GM12878 (cell line): ENCODE data around the gene ZBTB38. TPM values are rescaled to one million over a fixed set of nuclear protein-coding genes. Genes with fewer than 3 reads are reported as not detected.

ENCODE experiments used
- ATAC-seq: fragments of 200-7000 bp; cut with Tn5 transposase; 3 replicates; pipeline ENCODE4 v1.9.1; 2020; ENCODE audit warnings: mild to moderate bottlenecking, moderate library complexity
- BruUV-seq: library from RNA; stranded (reverse); fragments of 400-500 nt; replicated peaks from 2 replicates; lab custom pipeline; 2021; lab: Mats Ljungman, UMichigan
- CTCF ChIA-PET: fragments of 300-600 bp; sonication (Branson Sonifier 250); formaldehyde crosslinking; extraction: SDS; loops from one replicate; lab custom pipeline; 2021; ENCODE audit warnings: inconsistent platforms; lab: Yijun Ruan, JAX
- POLR2A ChIA-PET: fragments of 350-600 bp; formaldehyde crosslinking; extraction: SDS; loops from one replicate; lab custom pipeline; 2021; ENCODE audit warnings: inconsistent platforms; lab: Charles Lee
- RAD21 ChIA-PET: fragments of 300-600 bp; sonication (Branson Sonifier 250); formaldehyde crosslinking; loops from one replicate; lab custom pipeline; 2023; ENCODE audit warnings: antibody characterized with exemption; ENCODE audit not compliant: unreplicated experiment; lab: Charles Lee
- SMC1A ChIA-PET: fragments of 300-600 bp; sonication (Branson Sonifier 250); formaldehyde crosslinking; loops from one replicate; lab custom pipeline; 2023; ENCODE audit not compliant: unreplicated experiment, uncharacterized antibody; lab: Charles Lee
- DNase-seq: peaks from one replicate; pipeline ENCODE4 v3.0.0-alpha.2; 2011; ENCODE audit warnings: low read depth, low spot score
- FAIRE-seq: peaks from 3 replicates; lab custom pipeline; 2011; peaks lifted over from hg19 to GRCh38; lab: Jason Lieb, UNC
- H2AFZ ChIP-seq: 2 replicates; pipeline ENCODE4 v1.6.0; 2011; ENCODE audit warnings: low read depth, low read length, control low read depth; ENCODE audit not compliant: control insufficient read depth
- H3K27ac ChIP-seq: 2 replicates; pipeline ENCODE4 v1.5.1; 2011; ENCODE audit warnings: control low read depth; ENCODE audit not compliant: control insufficient read depth, insufficient read depth
- H3K27me3 ChIP-seq, 2 experiments: replicated peaks in 1 of 2; 2 replicates each; pipeline versions ENCODE4 v1.6.0 to v1.6.1; 2011; ENCODE audit warnings: low read length in 1 of 2; ENCODE audit not compliant: control insufficient read depth in 2 of 2, insufficient read depth in 2 of 2
- H3K36me3 ChIP-seq, 2 experiments: 2 replicates each; pipeline ENCODE4 v1.5.1; 2011; ENCODE audit warnings: low read length in 1 of 2; ENCODE audit not compliant: control insufficient read depth in 2 of 2, insufficient read depth in 2 of 2
- H3K4me1 ChIP-seq: 2 replicates; pipeline ENCODE4 v1.6.1; 2011; ENCODE audit warnings: mild to moderate bottlenecking, low read length, moderate library complexity, mixed read lengths; ENCODE audit not compliant: control insufficient read depth, insufficient read depth
- H3K4me2 ChIP-seq: 2 replicates; pipeline ENCODE4 v1.6.0; 2011; ENCODE audit warnings: control low read depth; ENCODE audit not compliant: control insufficient read depth, insufficient read depth
- H3K4me3 ChIP-seq: fragments of 200-600 bp; sonication (generic); 2 replicates; pipeline ENCODE4 v1.5.1; 2016
- H3K79me2 ChIP-seq: 2 replicates; pipeline ENCODE4 v1.6.0; 2011; ENCODE audit warnings: low read length; ENCODE audit not compliant: control insufficient read depth, insufficient read depth
- H3K9ac ChIP-seq: 2 replicates; pipeline ENCODE4 v1.8.0; 2011; ENCODE audit warnings: low read length, control low read depth, mixed read lengths; ENCODE audit not compliant: control insufficient read depth, insufficient read depth
- H3K9me3 ChIP-seq: replicated peaks from 3 replicates; pipeline ENCODE4 v1.5.1; 2011; ENCODE audit warnings: mild to moderate bottlenecking, low read length; ENCODE audit not compliant: control insufficient read depth, insufficient read depth
- H4K20me1 ChIP-seq: 2 replicates; pipeline ENCODE4 v1.6.0; 2011; ENCODE audit not compliant: control insufficient read depth, insufficient read depth
- ATF7 ChIP-seq: fragments of 450-650 bp; IDR thresholded peaks from 2 replicates; pipeline ENCODE4 v1.6.1; 2016; ENCODE audit warnings: low read depth, mild to moderate bottlenecking
- ESRRA ChIP-seq: IDR thresholded peaks from 2 replicates; pipeline ENCODE4 v1.6.1; 2012; ENCODE audit warnings: mild to moderate bottlenecking, low read length, improper control_type of control experiment
- POU2F2 ChIP-seq: IDR thresholded peaks from 3 replicates; pipeline ENCODE4 v1.6.1; 2011; ENCODE audit warnings: low read depth, mild to moderate bottlenecking, low read length, borderline replicate concordance
- RAD51 ChIP-seq: fragments of 450-650 bp; IDR thresholded peaks from 2 replicates; pipeline ENCODE4 v1.6.1; 2016; ENCODE audit warnings: moderate library complexity, mild to moderate bottlenecking, inconsistent platforms
- RELA ChIP-seq: fragments of 450-650 bp; IDR thresholded peaks from 2 replicates; pipeline ENCODE4 v1.8.0; 2014; ENCODE audit warnings: borderline replicate concordance; ENCODE audit not compliant: partially characterized antibody
- RFX5 ChIP-seq: IDR thresholded peaks from 2 replicates; pipeline ENCODE4 v1.6.1; 2011; ENCODE audit warnings: low read depth, low read length, improper control_type of control experiment
- SREBF2 ChIP-seq: IDR thresholded peaks from 2 replicates; pipeline ENCODE4 v1.6.1; 2012; ENCODE audit warnings: mild to moderate bottlenecking, low read length
- SUZ12 ChIP-seq: fragments of 200-600 bp; sonication (generic); IDR thresholded peaks from one replicate; pipeline ENCODE4 v1.6.1; 2018; ENCODE audit warnings: antibody characterized with exemption, mild to moderate bottlenecking; ENCODE audit not compliant: unreplicated experiment
- TCF3 ChIP-seq: IDR thresholded peaks from 2 replicates; pipeline ENCODE4 v1.6.1; 2012; ENCODE audit warnings: low read depth, mild to moderate bottlenecking, low read length, borderline replicate concordance; ENCODE audit not compliant: insufficient read depth
- ZNF384 ChIP-seq: IDR thresholded peaks from 2 replicates; pipeline ENCODE4 v1.6.1; 2012; ENCODE audit warnings: low read depth, mild to moderate bottlenecking, low read length, improper control_type of control experiment, borderline replicate concordance
- WGBS: methylation state at CpG from one replicate; pipeline ENCODE4 v1.1.6; 2016; ENCODE audit warnings: low lambda C conversion rate; ENCODE audit not compliant: insufficient replicate concordance, insufficient coverage; ENCODE audit errors: missing lambda C conversion rate; 5-methylcytosine and 5-hydroxymethylcytosine counted together
- in situ Hi-C: fragments of 300-500 bp; cut with MboI; formaldehyde crosslinking; loops from 9 replicates; pipeline ENCODE4 v1.14.3; 2018; ENCODE audit warnings: mixed read lengths
- intact Hi-C: fragments of 100-400 bp; cut with micrococcal nuclease; formaldehyde crosslinking; loops from one replicate; pipeline ENCODE4 v1.14.2; 2022; ENCODE audit not compliant: unreplicated experiment
- polyA plus RNA-seq, 11 experiments: library from polyadenylated mRNA; depleted of rRNA in 4 of 11; unstranded in 6 of 11; stranded (reverse) in 5 of 11; fragments of >200 nt; fragmentation: Nextera tagmentation in 4 of 11; fragmentation: Illumina TruSeq in 1 of 11; extraction: Ambion mirVana in 4 of 11; extraction: Trizol in 1 of 11; gene quantifications; 1 replicate in 1 of 11; 2 replicates in 10 of 11; pipeline versions ENCODE4 v1.2.1 to v1.2.3, GENCODE V29; 2011 to 2016; ENCODE audit warnings: inconsistent platforms in 2 of 11, missing spikeins in 2 of 11, low read depth in 1 of 11
- total RNA-seq, 4 experiments: library from RNA; depleted of rRNA in 3 of 4; stranded (reverse); fragments of >200 nt in 3 of 4; fragmentation: Illumina TruSeq in 1 of 4; extraction: Trizol in 1 of 4; gene quantifications; 2 replicates each; pipeline versions ENCODE4 v1.2.1 to v1.2.3, GENCODE V29; 2013 to 2021
- TF ChIP-seq, protein P1 (sequence below): fragments of 450-650 bp; IDR thresholded peaks from 2 replicates; pipeline ENCODE4 v1.6.1; 2017; ENCODE audit warnings: borderline replicate concordance
- TF ChIP-seq, protein P2 (sequence below): fragments of 450-650 bp; IDR thresholded peaks from 2 replicates; pipeline ENCODE4 v1.6.1; 2018; ENCODE audit warnings: mild to moderate bottlenecking, low read depth, moderate library complexity; ENCODE audit not compliant: partially characterized antibody
- TF ChIP-seq, protein P3 (sequence below): fragments of 450-650 bp; formaldehyde crosslinking; IDR thresholded peaks from 2 replicates; pipeline ENCODE4 v1.5.0; 2022; ENCODE audit warnings: mild to moderate bottlenecking, missing genetic modification characterization

Gene ZBTB38
- total and polyA plus RNA-seq, 10 of the 15 experiments (the other 5 are each of a cell fraction or from before 2014, with no cell fraction given), result 34.2 to 115 (median 88.6) TPM

GRCh38 chr3:141391991-141392316, 23.6 kb downstream of the ZBTB38 start:
- WGBS, result 51% methylated on average over 4 of the region's 4 CpGs
- no peak for FAIRE-seq

More at GRCh38 chr3:141391991-141392316, 23.6 kb downstream of the ZBTB38 start:
- ChIA-PET CTCF (interaction anchor here (1.1 to 2.8 kb wide), 4 partner anchors 10 to 22 kb away, joined by 3 to 8 read pairs (median 4); no protein-coding TSS in a partner anchor), SMC1A (interaction anchor here (0.5 to 19.8 kb wide), 8 partner anchors 9 to 883 kb away, joined by 3 to 573 read pairs (median 6); no protein-coding TSS in a partner anchor), POLR2A (interaction anchor here (0.9 to 18.5 kb wide), 3 partner anchors 12 to 19 kb away, joined by 3 to 453 read pairs (median 30); no protein-coding TSS in a partner anchor), RAD21 (interaction anchor here (1.0 to 14.4 kb wide), 4 partner anchors 15 to 31 kb away, joined by 3 to 387 read pairs (median 9); no protein-coding TSS in a partner anchor)
- in situ Hi-C loops (no loop called here), intact Hi-C loops (no loop called here)
- TF ChIP-seq ATF7, result no peak
- no peak for TF ChIP-seq RFX5
- TF ChIP-seq RELA, result no peak
- TF ChIP-seq, protein P1, sequence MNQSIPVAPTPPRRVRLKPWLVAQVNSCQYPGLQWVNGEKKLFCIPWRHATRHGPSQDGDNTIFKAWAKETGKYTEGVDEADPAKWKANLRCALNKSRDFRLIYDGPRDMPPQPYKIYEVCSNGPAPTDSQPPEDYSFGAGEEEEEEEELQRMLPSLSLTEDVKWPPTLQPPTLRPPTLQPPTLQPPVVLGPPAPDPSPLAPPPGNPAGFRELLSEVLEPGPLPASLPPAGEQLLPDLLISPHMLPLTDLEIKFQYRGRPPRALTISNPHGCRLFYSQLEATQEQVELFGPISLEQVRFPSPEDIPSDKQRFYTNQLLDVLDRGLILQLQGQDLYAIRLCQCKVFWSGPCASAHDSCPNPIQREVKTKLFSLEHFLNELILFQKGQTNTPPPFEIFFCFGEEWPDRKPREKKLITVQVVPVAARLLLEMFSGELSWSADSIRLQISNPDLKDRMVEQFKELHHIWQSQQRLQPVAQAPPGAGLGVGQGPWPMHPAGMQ, result no peak
- no peak for TF ChIP-seq RAD51
- TF ChIP-seq ZNF384, result no peak
- TF ChIP-seq, protein P2, sequence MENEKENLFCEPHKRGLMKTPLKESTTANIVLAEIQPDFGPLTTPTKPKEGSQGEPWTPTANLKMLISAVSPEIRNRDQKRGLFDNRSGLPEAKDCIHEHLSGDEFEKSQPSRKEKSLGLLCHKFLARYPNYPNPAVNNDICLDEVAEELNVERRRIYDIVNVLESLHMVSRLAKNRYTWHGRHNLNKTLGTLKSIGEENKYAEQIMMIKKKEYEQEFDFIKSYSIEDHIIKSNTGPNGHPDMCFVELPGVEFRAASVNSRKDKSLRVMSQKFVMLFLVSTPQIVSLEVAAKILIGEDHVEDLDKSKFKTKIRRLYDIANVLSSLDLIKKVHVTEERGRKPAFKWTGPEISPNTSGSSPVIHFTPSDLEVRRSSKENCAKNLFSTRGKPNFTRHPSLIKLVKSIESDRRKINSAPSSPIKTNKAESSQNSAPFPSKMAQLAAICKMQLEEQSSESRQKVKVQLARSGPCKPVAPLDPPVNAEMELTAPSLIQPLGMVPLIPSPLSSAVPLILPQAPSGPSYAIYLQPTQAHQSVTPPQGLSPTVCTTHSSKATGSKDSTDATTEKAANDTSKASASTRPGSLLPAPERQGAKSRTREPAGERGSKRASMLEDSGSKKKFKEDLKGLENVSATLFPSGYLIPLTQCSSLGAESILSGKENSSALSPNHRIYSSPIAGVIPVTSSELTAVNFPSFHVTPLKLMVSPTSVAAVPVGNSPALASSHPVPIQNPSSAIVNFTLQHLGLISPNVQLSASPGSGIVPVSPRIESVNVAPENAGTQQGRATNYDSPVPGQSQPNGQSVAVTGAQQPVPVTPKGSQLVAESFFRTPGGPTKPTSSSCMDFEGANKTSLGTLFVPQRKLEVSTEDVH, result no peak
- TF ChIP-seq TCF3, result no peak
- no peak for TF ChIP-seq POU2F2
- no peak for TF ChIP-seq ESRRA
- TF ChIP-seq, protein P3, sequence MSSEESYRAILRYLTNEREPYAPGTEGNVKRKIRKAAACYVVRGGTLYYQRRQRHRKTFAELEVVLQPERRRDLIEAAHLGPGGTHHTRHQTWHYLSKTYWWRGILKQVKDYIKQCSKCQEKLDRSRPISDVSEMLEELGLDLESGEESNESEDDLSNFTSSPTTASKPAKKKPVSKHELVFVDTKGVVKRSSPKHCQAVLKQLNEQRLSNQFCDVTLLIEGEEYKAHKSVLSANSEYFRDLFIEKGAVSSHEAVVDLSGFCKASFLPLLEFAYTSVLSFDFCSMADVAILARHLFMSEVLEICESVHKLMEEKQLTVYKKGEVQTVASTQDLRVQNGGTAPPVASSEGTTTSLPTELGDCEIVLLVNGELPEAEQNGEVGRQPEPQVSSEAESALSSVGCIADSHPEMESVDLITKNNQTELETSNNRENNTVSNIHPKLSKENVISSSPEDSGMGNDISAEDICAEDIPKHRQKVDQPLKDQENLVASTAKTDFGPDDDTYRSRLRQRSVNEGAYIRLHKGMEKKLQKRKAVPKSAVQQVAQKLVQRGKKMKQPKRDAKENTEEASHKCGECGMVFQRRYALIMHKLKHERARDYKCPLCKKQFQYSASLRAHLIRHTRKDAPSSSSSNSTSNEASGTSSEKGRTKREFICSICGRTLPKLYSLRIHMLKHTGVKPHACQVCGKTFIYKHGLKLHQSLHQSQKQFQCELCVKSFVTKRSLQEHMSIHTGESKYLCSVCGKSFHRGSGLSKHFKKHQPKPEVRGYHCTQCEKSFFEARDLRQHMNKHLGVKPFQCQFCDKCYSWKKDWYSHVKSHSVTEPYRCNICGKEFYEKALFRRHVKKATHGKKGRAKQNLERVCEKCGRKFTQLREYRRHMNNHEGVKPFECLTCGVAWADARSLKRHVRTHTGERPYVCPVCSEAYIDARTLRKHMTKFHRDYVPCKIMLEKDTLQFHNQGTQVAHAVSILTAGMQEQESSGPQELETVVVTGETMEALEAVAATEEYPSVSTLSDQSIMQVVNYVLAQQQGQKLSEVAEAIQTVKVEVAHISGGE, result no peak
- TF ChIP-seq SUZ12, result no peak
- TF ChIP-seq SREBF2, result no peak
- 0 out of 2 replicates have a peak overlapping the region, but pooled peaks have one; percentile 0 for H3K4me3 ChIP-seq
- H3K9me3 ChIP-seq, result peaks cover 11% of the 10 kb centered on the region
- H3K79me2 ChIP-seq, result peaks cover 78% of the 10 kb centered on the region
- no peak overlapping the region for H2AFZ ChIP-seq
- DNase-seq (no peak), ATAC-seq (no peak)
- H3K4me2 ChIP-seq, result no peak overlapping the region
- H3K9ac ChIP-seq, result no peak overlapping the region
- H3K4me1 ChIP-seq, result peaks cover 12% of the 10 kb centered on the region
- no peaks in the 10 kb centered on the region for H4K20me1 ChIP-seq
- H3K36me3 ChIP-seq, result peaks cover 0 to 11% of the 10 kb centered on the region in 2 experiments; a peak in 2 of 4 replicates
- H3K27ac ChIP-seq, result no peak overlapping the region; the same call in 1 of the 2 replicates
- BruUV-seq, result no TSS peak
- H3K27me3 ChIP-seq, result no peaks in the 10 kb centered on the region
